H9 (cell line): ENCODE measurements around the gene CPNE5. TPM values are rescaled to one million over a fixed set of nuclear protein-coding genes. Genes with fewer than 3 reads are reported as not detected.

ENCODE experiments used
- DNase-seq: peaks from one replicate; pipeline ENCODE4 v3.0.0-alpha.2; 2017
- H2AFZ ChIP-seq: one replicate; pipeline ENCODE4 v1.6.1; 2013; ENCODE audit warnings: mild to moderate bottlenecking, low read length, control low read depth, moderate library complexity
- H2AK5ac ChIP-seq: 2 replicates; pipeline ENCODE4 v1.6.1; 2013; ENCODE audit warnings: low read length, control low read depth, mixed read lengths; ENCODE audit not compliant: insufficient read length
- H2BK120ac ChIP-seq: one replicate; pipeline ENCODE4 v1.6.1; 2013; ENCODE audit warnings: low read depth, mild to moderate bottlenecking, low read length, control low read depth, inconsistent platforms; ENCODE audit not compliant: poor library complexity, severe bottlenecking
- H2BK12ac ChIP-seq: 2 replicates; pipeline ENCODE4 v1.6.1; 2013; ENCODE audit warnings: low read length, control low read depth, mixed read lengths, low read depth; ENCODE audit not compliant: insufficient read length
- H2BK15ac ChIP-seq: 2 replicates; pipeline ENCODE4 v1.6.1; 2013; ENCODE audit warnings: low read depth, low read length, control low read depth
- H2BK20ac ChIP-seq: one replicate; pipeline ENCODE4 v1.6.1; 2013; ENCODE audit warnings: low read depth, mild to moderate bottlenecking, low read length, control low read depth, inconsistent platforms; ENCODE audit not compliant: poor library complexity, severe bottlenecking
- H2BK5ac ChIP-seq: 2 replicates; pipeline ENCODE4 v1.6.1; 2013; ENCODE audit warnings: low read length, control low read depth, mixed read lengths; ENCODE audit not compliant: insufficient read length
- H3K14ac ChIP-seq: 2 replicates; pipeline ENCODE4 v1.6.1; 2013; ENCODE audit warnings: low read length, control low read depth; ENCODE audit not compliant: insufficient read depth
- H3K18ac ChIP-seq: 2 replicates; pipeline ENCODE4 v1.6.1; 2013; ENCODE audit warnings: low read depth, mild to moderate bottlenecking, mixed read lengths, low read length, control low read depth; ENCODE audit not compliant: insufficient read length
- H3K23ac ChIP-seq: 2 replicates; pipeline ENCODE4 v1.6.1; 2013; ENCODE audit warnings: low read length, control low read depth, mixed read lengths, low read depth; ENCODE audit not compliant: insufficient read length
- H3K23me2 ChIP-seq: 2 replicates; pipeline ENCODE4 v1.6.1; 2013; ENCODE audit warnings: low read depth, mild to moderate bottlenecking, mixed read lengths, low read length, control low read depth; ENCODE audit not compliant: insufficient read length, poor library complexity, severe bottlenecking
- H3K27ac ChIP-seq: 2 replicates; pipeline ENCODE4 v1.5.1; 2013; ENCODE audit warnings: low read length, control low read depth, mixed read lengths, low read depth; ENCODE audit not compliant: insufficient read length
- H3K27me3 ChIP-seq: 2 replicates; pipeline ENCODE4 v1.6.1; 2013; ENCODE audit warnings: low read length, control low read depth, inconsistent platforms; ENCODE audit not compliant: insufficient read depth
- H3K4ac ChIP-seq: 2 replicates; pipeline ENCODE4 v1.6.1; 2013; ENCODE audit warnings: low read depth, mild to moderate bottlenecking, control low read depth, inconsistent platforms, low read length, moderate library complexity
- H3K4me1 ChIP-seq: 2 replicates; pipeline ENCODE4 v1.6.1; 2013; ENCODE audit warnings: low read length, control low read depth, inconsistent platforms; ENCODE audit not compliant: insufficient read depth
- H3K4me2 ChIP-seq: 2 replicates; pipeline ENCODE4 v1.6.1; 2013; ENCODE audit warnings: low read length, control low read depth, mixed read lengths; ENCODE audit not compliant: insufficient read length, insufficient read depth
- H3K56ac ChIP-seq: 2 replicates; pipeline ENCODE4 v1.6.1; 2013; ENCODE audit warnings: low read depth, mild to moderate bottlenecking, mixed read lengths, low read length, control low read depth; ENCODE audit not compliant: insufficient read length
- H3K79me1 ChIP-seq: 2 replicates; pipeline ENCODE4 v1.6.1; 2013; ENCODE audit warnings: low read depth, mild to moderate bottlenecking, moderate library complexity, low read length, control low read depth, inconsistent platforms; ENCODE audit not compliant: insufficient read depth, poor library complexity, severe bottlenecking
- H3K79me2 ChIP-seq: 2 replicates; pipeline ENCODE4 v1.6.1; 2013; ENCODE audit warnings: low read length, control low read depth, inconsistent platforms; ENCODE audit not compliant: insufficient read depth
- H3K9ac ChIP-seq: 2 replicates; pipeline ENCODE4 v1.6.1; 2013; ENCODE audit warnings: low read length, control low read depth, mixed read lengths; ENCODE audit not compliant: insufficient read length; ENCODE audit errors: extremely low read depth
- H3K9me3 ChIP-seq: one replicate; pipeline ENCODE4 v1.6.1; 2013; ENCODE audit warnings: low read depth, low read length, inconsistent platforms; ENCODE audit not compliant: control insufficient read depth
- H3T11ph ChIP-seq: one replicate; pipeline ENCODE4 v1.6.1; 2013; ENCODE audit warnings: mild to moderate bottlenecking, low read length, control low read depth, inconsistent platforms
- H4K20me1 ChIP-seq: one replicate; pipeline ENCODE4 v1.6.1; 2013; ENCODE audit not compliant: control insufficient read depth, insufficient read length, insufficient read depth
- H4K5ac ChIP-seq: 2 replicates; pipeline ENCODE4 v1.6.1; 2013; ENCODE audit warnings: low read depth, mild to moderate bottlenecking, mixed read lengths, low read length, control low read depth; ENCODE audit not compliant: insufficient read length
- H4K8ac ChIP-seq: replicated peaks from 2 replicates; pipeline ENCODE4 v1.6.1; 2013; ENCODE audit warnings: low read length, control low read depth, mixed read lengths, low read depth; ENCODE audit not compliant: insufficient read length
- H4K91ac ChIP-seq: 2 replicates; pipeline ENCODE4 v1.6.1; 2013; ENCODE audit warnings: low read depth, mild to moderate bottlenecking, moderate library complexity, mixed read lengths, low read length, control low read depth; ENCODE audit not compliant: insufficient read length
- H3K27ac Mint-ChIP-seq, 3 experiments: 2 replicates in 2 of 3; 3 replicates in 1 of 3; pipeline ENCODE4 v1.8.0; 2020 to 2021; ENCODE audit warnings: mixed read lengths in 3 of 3, mild to moderate bottlenecking in 1 of 3, moderate library complexity in 1 of 3
- H3K27me3 Mint-ChIP-seq: 2 replicates; pipeline ENCODE4 v1.8.0; 2021; ENCODE audit warnings: low read depth, mild to moderate bottlenecking, moderate library complexity, mixed read lengths
- H3K36me3 Mint-ChIP-seq, 3 experiments: 2 replicates in 2 of 3; 3 replicates in 1 of 3; pipeline ENCODE4 v1.8.0; 2020 to 2021; ENCODE audit warnings: low read depth in 3 of 3, mixed read lengths in 3 of 3; ENCODE audit not compliant: insufficient read depth in 1 of 3
- H3K4me1 Mint-ChIP-seq, 2 experiments: 2 replicates each; pipeline ENCODE4 v1.8.0; 2020; ENCODE audit warnings: mixed read lengths in 2 of 2
- H3K4me3 Mint-ChIP-seq, 2 experiments: 2 replicates in 1 of 2; 3 replicates in 1 of 2; pipeline ENCODE4 v1.8.0; 2020 to 2021; ENCODE audit warnings: mild to moderate bottlenecking in 2 of 2, mixed read lengths in 2 of 2, moderate library complexity in 1 of 2
- H3K9me3 Mint-ChIP-seq, 2 experiments: 2 replicates in 1 of 2; 3 replicates in 1 of 2; pipeline ENCODE4 v1.8.0; 2020; ENCODE audit warnings: mild to moderate bottlenecking in 2 of 2, mixed read lengths in 2 of 2, moderate library complexity in 1 of 2
- CTCF ChIP-seq: fragments of 200-600 bp; sonication (generic); conservative IDR thresholded peaks from 3 replicates; pipeline ENCODE4 v1.8.0; 2021; ENCODE audit warnings: antibody characterized with exemption, mild to moderate bottlenecking
- WGBS: extraction: QIAGEN DNeasy Blood & Tissue Kit; methylation state at CpG from one replicate; pipeline ENCODE4 v1.1.7; 2013; ENCODE audit warnings: missing lambda C conversion rate, low lambda C conversion rate, mixed read lengths; ENCODE audit not compliant: insufficient read length; ENCODE audit errors: extremely low coverage; 5-methylcytosine and 5-hydroxymethylcytosine counted together
- total RNA-seq: library from RNA; stranded (reverse); gene quantifications from 2 replicates; pipeline ENCODE4 v1.2.1, GENCODE V29; 2021

Gene CPNE5
- total RNA-seq, 1 experiment from 2014 or later, result 0.52 TPM

GRCh38 chr6:36804563-36804962 is 34.7 kb downstream of the CPNE5 start:
- Histone ChIP-seq H3K4ac (no peak overlapping the region), H3K14ac (no peak overlapping the region), H3K27ac (no peak overlapping the region), H2AK5ac (no peak overlapping the region), H2AFZ (no peak overlapping the region), H3T11ph (no peak overlapping the region), H2BK5ac (no peak overlapping the region), H3K9ac (no peak overlapping the region), H4K91ac (no peak overlapping the region), H2BK15ac (no peak overlapping the region), H3K27me3 (no peaks in the 10 kb centered on the region), H2BK12ac (no peak overlapping the region), H4K8ac (no peak overlapping the region), H2BK120ac (no peak overlapping the region), H3K18ac (no peak overlapping the region), H3K4me1 (no peaks in the 10 kb centered on the region; the same call in 1 of the 2 replicates), H4K5ac (no peak overlapping the region), H3K56ac (no peak overlapping the region), H2BK20ac (no peak overlapping the region), H3K23ac (no peak overlapping the region), H3K23me2 (no peaks in the 10 kb centered on the region), H4K20me1 (no peaks in the 10 kb centered on the region), H3K79me2 (no peaks in the 10 kb centered on the region), H3K9me3 (no peaks in the 10 kb centered on the region), H3K4me2 (no peak overlapping the region), H3K79me1 (no peaks in the 10 kb centered on the region)
- peaks cover 51% of the 10 kb centered on the region for H3K27me3 Mint-ChIP-seq
- no peak for DNase-seq
- peaks cover 17 to 48% of the 10 kb centered on the region in 2 experiments for H3K4me1 Mint-ChIP-seq
- TF ChIP-seq CTCF, result no peak
- no peak overlapping the region for H3K4me3 Mint-ChIP-seq
- no CpG with 5 or more reads among the region's 3 CpGs for WGBS
- peak overlapping the region in 1 of 3 experiments; percentile 74; a peak in 1 of 7 replicates for H3K27ac Mint-ChIP-seq
- peaks cover 0 to 2% of the 10 kb centered on the region in 2 experiments; a peak in 2 of 5 replicates for H3K9me3 Mint-ChIP-seq
- H3K36me3 Mint-ChIP-seq, result no peaks in the 10 kb centered on the region
